B cell (primary cell): Measurements from ENCODE around the gene TBX1. TPM values are rescaled to one million over a fixed set of nuclear protein-coding genes. Genes with fewer than 3 reads are reported as not detected.

Experiments
- ATAC-seq: fragments of 200-7000 bp; cut with Tn5 transposase; one replicate; pipeline ENCODE4 v1.10.0; 2021; ENCODE audit warnings: low read depth, mild to moderate bottlenecking, moderate number of reproducible peaks, moderate library complexity
- CTCF ChIA-PET: fragments of 350-600 bp; sonication (Branson Sonifier 250); formaldehyde crosslinking; loops from one replicate; lab custom pipeline; 2021; ENCODE audit warnings: antibody characterized with exemption, inconsistent platforms; lab: Charles Lee
- POLR2A ChIA-PET: fragments of 350-600 bp; sonication (Branson Sonifier 250); formaldehyde crosslinking; loops from one replicate; lab custom pipeline; 2021; ENCODE audit warnings: antibody characterized with exemption; lab: Charles Lee
- DNase-seq: peaks from one replicate; pipeline ENCODE4 v3.0.0; 2013
- H2AFZ ChIP-seq: 2 replicates; pipeline ENCODE4 v1.6.1; 2012; ENCODE audit warnings: mild to moderate bottlenecking, low read depth, low read length; ENCODE audit not compliant: insufficient read depth, poor library complexity, severe bottlenecking
- H3K27ac ChIP-seq, 2 donors: 1 replicate in 1 of 2; 2 replicates in 1 of 2; pipeline ENCODE4 v1.5.1; 2012 to 2013; ENCODE audit warnings: low read length in 2 of 2, mild to moderate bottlenecking in 2 of 2, moderate library complexity in 1 of 2
- H3K27me3 ChIP-seq, 4 experiments: fragments of 200-600 bp in 1 of 4; sonication (generic) in 1 of 4; replicated peaks in 1 of 4; 1 replicate in 2 of 4; 2 replicates in 2 of 4; pipeline versions ENCODE4 v1.6.1 to v1.7.0; 2013 to 2016; ENCODE audit warnings: low read length in 3 of 4, mild to moderate bottlenecking in 2 of 4, mixed read lengths in 1 of 4, moderate library complexity in 1 of 4; ENCODE audit not compliant: insufficient read depth in 4 of 4, control insufficient read depth in 3 of 4; ENCODE audit errors: control extremely low read depth in 1 of 4
- H3K36me3 ChIP-seq, 2 experiments: replicated peaks in 1 of 2; 1 replicate in 1 of 2; 2 replicates in 1 of 2; pipeline versions ENCODE4 v1.6.1 to v1.7.1; 2013; ENCODE audit warnings: low read length in 1 of 2; ENCODE audit not compliant: insufficient read depth in 2 of 2, control insufficient read depth in 1 of 2; ENCODE audit errors: control extremely low read depth in 1 of 2, extremely low read depth in 1 of 2
- H3K4me1 ChIP-seq, 2 donors: fragments of 200-600 bp in 1 of 2; sonication (generic) in 1 of 2; 1 replicate in 1 of 2; 2 replicates in 1 of 2; pipeline versions ENCODE4 v1.5.1 to v1.6.1; 2013 to 2017; ENCODE audit warnings: low read length in 2 of 2; ENCODE audit not compliant: control insufficient read depth in 2 of 2, insufficient read depth in 2 of 2
- H3K4me2 ChIP-seq: replicated peaks from 2 replicates; pipeline ENCODE3; 2012; ENCODE audit warnings: mild to moderate bottlenecking, low read depth, low read length; ENCODE audit not compliant: poor library complexity, severe bottlenecking
- H3K4me3 ChIP-seq, 5 experiments: fragments of 200-600 bp in 1 of 5; sonication (generic) in 1 of 5; 1 replicate in 3 of 5; 2 replicates in 2 of 5; pipeline versions ENCODE4 v1.5.1 to v1.7.0; 2011 to 2016; ENCODE audit warnings: low read length in 4 of 5, mild to moderate bottlenecking in 4 of 5, low read depth in 2 of 5, control low read depth in 1 of 5, moderate library complexity in 1 of 5; ENCODE audit not compliant: insufficient read depth in 1 of 5; ENCODE audit errors: control extremely low read depth in 1 of 5, extremely low read depth in 1 of 5
- H3K79me2 ChIP-seq: fragments of 200-600 bp; sonication (generic); one replicate; pipeline ENCODE4 v1.6.0; 2016; ENCODE audit warnings: low read length; ENCODE audit not compliant: control insufficient read depth, insufficient read depth
- H3K9ac ChIP-seq: fragments of 200-600 bp; sonication (generic); 2 replicates; pipeline ENCODE4 v1.6.1; 2017; ENCODE audit warnings: mild to moderate bottlenecking, low read length, moderate library complexity
- H3K9me3 ChIP-seq, 3 donors: one replicate each; pipeline versions ENCODE4 v1.6.1 to v1.7.1; 2013; ENCODE audit warnings: low read length in 2 of 3; ENCODE audit not compliant: control insufficient read depth in 2 of 3, insufficient read depth in 1 of 3; ENCODE audit errors: control extremely low read depth in 1 of 3
- H4K20me1 ChIP-seq: 2 replicates; pipeline ENCODE4 v1.6.0; 2012; ENCODE audit warnings: mild to moderate bottlenecking, low read length; ENCODE audit not compliant: insufficient read depth, control insufficient read depth, poor library complexity, severe bottlenecking
- H3K27ac Mint-ChIP-seq: one replicate; pipeline ENCODE4 v1.8.0; 2021; ENCODE audit warnings: mixed read lengths
- H3K27me3 Mint-ChIP-seq: one replicate; pipeline ENCODE4 v1.8.0; 2021; ENCODE audit warnings: mixed read lengths
- H3K4me1 Mint-ChIP-seq: one replicate; pipeline ENCODE4 v1.8.0; 2021; ENCODE audit warnings: mixed read lengths
- H3K4me3 Mint-ChIP-seq: one replicate; pipeline ENCODE4 v1.8.0; 2021; ENCODE audit warnings: mixed read lengths
- H3K9me3 Mint-ChIP-seq: one replicate; pipeline ENCODE4 v1.8.0; 2022; ENCODE audit warnings: mixed read lengths; ENCODE audit not compliant: insufficient read depth
- CTCF ChIP-seq: fragments of 200-600 bp; IDR thresholded peaks from one replicate; pipeline ENCODE4 v1.8.0; 2022; ENCODE audit warnings: antibody characterized with exemption, mild to moderate bottlenecking
- EZH2 ChIP-seq: IDR thresholded peaks from 2 replicates; pipeline ENCODE4 v1.6.1; 2012; ENCODE audit warnings: borderline replicate concordance, low read depth, mild to moderate bottlenecking, moderate library complexity, low read length; ENCODE audit not compliant: insufficient read depth, poor library complexity, severe bottlenecking
- WGBS: methylation state at CpG from one replicate; pipeline ENCODE4 v1.1.5; 2013; ENCODE audit warnings: missing lambda C conversion rate; ENCODE audit not compliant: insufficient coverage; 5-methylcytosine and 5-hydroxymethylcytosine counted together
- intact Hi-C: fragments of 100-400 bp; cut with micrococcal nuclease; formaldehyde crosslinking; loops from one replicate; pipeline ENCODE4 v1.10.0; 2022
- polyA plus RNA-seq: library from polyadenylated mRNA; depleted of rRNA; stranded (reverse); fragments of >200 nt; gene quantifications from 2 replicates; pipeline ENCODE4 v1.2.3, GENCODE V29; 2012
- total RNA-seq, 2 donors: library from RNA; stranded (reverse); fragments of 120-200 nt in 1 of 2; gene quantifications; 1 replicate in 1 of 2; 2 replicates in 1 of 2; pipeline versions ENCODE4 v1.2.3 to v1.2.4, GENCODE V29; 2013 to 2022

TBX1 gene
- total and polyA plus RNA-seq, 2 donors (not counting 1 experiment from before 2014, with no cell fraction given) = not detected

GRCh38 chr22:19730198-19730597 is 30.4 kb upstream of the TBX1 start:
- ATAC-seq = no peak
- no peak overlapping the region for H3K27ac Mint-ChIP-seq

More at GRCh38 chr22:19730198-19730597, 30.4 kb upstream of the TBX1 start:
- TF ChIP-seq CTCF (no peak), EZH2 (no peak)
- Histone ChIP-seq H3K36me3 (no peaks in the 10 kb centered on the region), H3K27me3 (peaks cover 0 to 11% (median 0%) of the 10 kb centered on the region in 4 experiments), H3K9ac (no peak overlapping the region), H3K9me3 (no peaks in the 10 kb centered on the region), H3K4me2 (no peak overlapping the region), H4K20me1 (no peaks in the 10 kb centered on the region), H3K4me3 (no peak overlapping the region), H3K27ac (no peak overlapping the region), H3K4me1 (peaks cover 6 to 9% of the 10 kb centered on the region in 2 donors), H3K79me2 (no peaks in the 10 kb centered on the region), H2AFZ (peak overlapping the region; percentile 78)
- ChIA-PET CTCF (interaction anchor here (0.6 to 6.6 kb wide), 46 partner anchors 10 to 341 kb away, joined by 3 to 210 read pairs (median 4); partner anchors contain the start of genes COMT and TXNRD2), POLR2A (interaction anchor here (0.6 to 1.4 kb wide), 2 partner anchors 180 to 240 kb away, joined by 3 to 4 read pairs; no protein-coding TSS in a partner anchor)
- H3K4me1 Mint-ChIP-seq = peaks cover 3% of the 10 kb centered on the region
- peaks cover 7% of the 10 kb centered on the region for H3K27me3 Mint-ChIP-seq
- H3K9me3 Mint-ChIP-seq = no peaks in the 10 kb centered on the region
- 96% methylated on average over 8 of the region's 8 CpGs for WGBS
- no peak overlapping the region for H3K4me3 Mint-ChIP-seq
- intact Hi-C loops = loop anchor here (1.0 kb wide), 1 partner anchor 217 kb away; no protein-coding TSS in a partner anchor
- no peak for DNase-seq
